ENCODE data around the gene DSTN. TPM values are rescaled to one million over a fixed set of nuclear protein-coding genes. Genes with fewer than 3 reads are reported as not detected.

Gene DSTN
- total RNA-seq, 4 donors from 2014 or later, result 280 to 589 (median 373) TPM

DNA sequence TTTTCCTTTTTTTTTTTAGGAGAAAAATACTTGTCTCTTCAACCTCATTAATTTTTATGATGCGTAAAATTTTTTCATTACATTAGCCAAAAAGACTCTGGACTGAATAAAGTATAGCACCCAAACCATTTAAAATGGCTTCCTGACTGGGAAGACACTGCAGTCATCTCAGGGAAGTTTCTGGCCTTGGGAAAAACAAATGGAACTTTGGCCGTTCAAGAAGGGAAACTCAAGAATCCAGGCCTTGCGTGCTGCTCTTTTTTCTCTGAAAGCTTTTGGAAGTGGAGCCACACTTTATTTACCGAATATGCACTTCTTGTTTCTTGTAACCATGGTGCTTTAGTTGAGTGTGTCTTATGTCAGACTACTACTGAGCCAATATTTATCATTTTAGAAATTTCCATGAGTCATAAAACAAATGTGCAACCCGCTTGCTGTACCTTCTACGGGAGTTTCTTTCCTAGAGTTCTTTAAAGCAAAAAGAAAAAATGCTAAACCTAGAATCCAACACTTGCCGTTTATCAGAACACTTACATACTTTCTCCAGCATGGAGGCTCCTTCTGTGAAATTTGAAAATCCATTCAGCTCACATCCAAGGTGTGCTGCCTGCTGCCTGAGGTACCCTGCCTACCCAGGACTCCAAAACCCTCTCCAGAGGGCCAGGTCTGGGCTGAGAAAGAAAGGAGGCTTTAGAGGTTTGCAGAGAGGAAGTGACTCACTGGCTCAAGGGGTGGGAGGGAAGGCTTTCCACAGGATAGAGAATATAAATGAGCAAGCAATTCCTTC is 11.5 kb upstream of the DSTN start:
- H3K27me3 ChIP-seq, result no peaks in the 10 kb centered on the region
- DNase-seq, result peak; percentile 35
- no peak overlapping the region for H3K4me3 ChIP-seq
- TF ChIP-seq, protein P1, sequence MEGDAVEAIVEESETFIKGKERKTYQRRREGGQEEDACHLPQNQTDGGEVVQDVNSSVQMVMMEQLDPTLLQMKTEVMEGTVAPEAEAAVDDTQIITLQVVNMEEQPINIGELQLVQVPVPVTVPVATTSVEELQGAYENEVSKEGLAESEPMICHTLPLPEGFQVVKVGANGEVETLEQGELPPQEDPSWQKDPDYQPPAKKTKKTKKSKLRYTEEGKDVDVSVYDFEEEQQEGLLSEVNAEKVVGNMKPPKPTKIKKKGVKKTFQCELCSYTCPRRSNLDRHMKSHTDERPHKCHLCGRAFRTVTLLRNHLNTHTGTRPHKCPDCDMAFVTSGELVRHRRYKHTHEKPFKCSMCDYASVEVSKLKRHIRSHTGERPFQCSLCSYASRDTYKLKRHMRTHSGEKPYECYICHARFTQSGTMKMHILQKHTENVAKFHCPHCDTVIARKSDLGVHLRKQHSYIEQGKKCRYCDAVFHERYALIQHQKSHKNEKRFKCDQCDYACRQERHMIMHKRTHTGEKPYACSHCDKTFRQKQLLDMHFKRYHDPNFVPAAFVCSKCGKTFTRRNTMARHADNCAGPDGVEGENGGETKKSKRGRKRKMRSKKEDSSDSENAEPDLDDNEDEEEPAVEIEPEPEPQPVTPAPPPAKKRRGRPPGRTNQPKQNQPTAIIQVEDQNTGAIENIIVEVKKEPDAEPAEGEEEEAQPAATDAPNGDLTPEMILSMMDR (IDR thresholded peaks at IDR 0.05), result no peak
- TF ChIP-seq EP300 (IDR thresholded peaks at IDR 0.05; ENCODE audit: low read depth) (peak; percentile 28), POLR2AphosphoS5 (IDR thresholded peaks at IDR 0.05) (peak; percentile 43 to 73 (median 61))
- 35 to 39% methylated on average over 6 to 7 of the region's 7 CpGs for WGBS, 2 donors (ENCODE audit: low coverage in 1 of 2)
- peaks cover 13 to 35% (median 27%) of the 10 kb centered on the region in 4 donors for H3K4me1 ChIP-seq
- H3K9me3 ChIP-seq, result no peaks in the 10 kb centered on the region
- intact Hi-C loops (cut with DNase I; ENCODE audit: low total_unique reads) (no loop called here), in situ Hi-C loops (cut with MboI; ENCODE audit: low pct_ligation_motif_present in 1 of 4, low pct_unique_long_range_greater_than_20kb in 1 of 4, low sequenced_read_pairs in 3 of 4) (no loop called here)
- no peaks in the 10 kb centered on the region for H3K36me3 ChIP-seq
- peak overlapping the region; percentile 85 to 98 (median 88) for H3K27ac ChIP-seq

DNA sequence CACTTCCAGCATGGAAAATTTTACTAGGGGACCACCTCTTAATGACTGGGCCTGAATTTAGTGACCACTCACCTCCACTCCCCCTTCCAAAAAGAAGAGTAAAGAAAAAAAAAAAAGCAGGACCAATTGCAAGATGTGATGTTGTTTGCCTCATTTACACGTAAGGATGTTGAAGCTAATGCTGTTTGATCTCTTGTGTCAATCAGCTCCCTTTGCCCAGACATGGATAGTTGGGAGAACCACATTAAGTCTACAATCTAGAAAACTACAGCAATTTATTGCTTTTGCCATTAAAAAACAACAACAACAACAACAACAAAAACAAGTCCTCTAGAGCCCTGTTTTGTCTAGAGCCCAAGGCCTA is 11.0 kb upstream of the DSTN start:
- WGBS, 2 donors (ENCODE audit: low coverage in 1 of 2), result 56 to 80% methylated on average over 1 of the region's 1 CpG
- Histone ChIP-seq H3K4me3 (no peak overlapping the region), H3K36me3 (no peaks in the 10 kb centered on the region), H3K9me3 (no peaks in the 10 kb centered on the region), H3K27me3 (no peaks in the 10 kb centered on the region), H3K27ac (peak overlapping the region; percentile 85 to 98 (median 88)), H3K4me1 (peaks cover 13 to 35% (median 27%) of the 10 kb centered on the region in 4 donors)
- in situ Hi-C loops (cut with MboI; ENCODE audit: low pct_ligation_motif_present in 1 of 4, low pct_unique_long_range_greater_than_20kb in 1 of 4, low sequenced_read_pairs in 3 of 4) (no loop called here), intact Hi-C loops (cut with DNase I; ENCODE audit: low total_unique reads) (no loop called here)
- DNase-seq, result no peak
- TF ChIP-seq POLR2AphosphoS5 (IDR thresholded peaks at IDR 0.05) (no peak), EP300 (IDR thresholded peaks at IDR 0.05; ENCODE audit: low read depth) (no peak), POLR2A (IDR thresholded peaks at IDR 0.05) (no peak)
- TF ChIP-seq, protein P1 (IDR thresholded peaks at IDR 0.05), result no peak

DNA sequence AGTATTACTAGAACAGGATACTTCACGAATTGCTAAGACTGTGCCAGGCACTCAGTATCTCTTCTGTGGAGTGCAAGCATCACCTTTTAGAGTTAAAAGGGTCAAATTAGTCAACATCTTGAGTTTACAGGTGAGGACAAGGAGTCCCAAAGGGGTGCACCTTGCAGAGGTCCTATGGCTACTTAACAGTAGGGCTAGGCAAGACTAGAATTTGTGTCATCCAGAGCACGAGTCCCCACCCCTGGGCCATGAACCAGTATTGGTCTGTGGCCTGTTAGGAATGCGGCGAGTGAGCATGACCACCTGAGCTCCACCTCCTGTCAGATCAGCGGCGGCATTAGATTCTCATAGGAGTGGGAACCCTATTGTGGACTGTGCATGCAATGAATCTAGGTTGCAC is 10.5 kb upstream of the DSTN start:
- intact Hi-C loops (cut with DNase I; ENCODE audit: low total_unique reads), result no loop called here
- H3K4me1 ChIP-seq, result peaks cover 13 to 35% (median 27%) of the 10 kb centered on the region in 4 donors
- 89 to 90% methylated on average over 2 to 6 of the region's 6 CpGs for WGBS, 2 donors (ENCODE audit: low coverage in 1 of 2)

DNA sequence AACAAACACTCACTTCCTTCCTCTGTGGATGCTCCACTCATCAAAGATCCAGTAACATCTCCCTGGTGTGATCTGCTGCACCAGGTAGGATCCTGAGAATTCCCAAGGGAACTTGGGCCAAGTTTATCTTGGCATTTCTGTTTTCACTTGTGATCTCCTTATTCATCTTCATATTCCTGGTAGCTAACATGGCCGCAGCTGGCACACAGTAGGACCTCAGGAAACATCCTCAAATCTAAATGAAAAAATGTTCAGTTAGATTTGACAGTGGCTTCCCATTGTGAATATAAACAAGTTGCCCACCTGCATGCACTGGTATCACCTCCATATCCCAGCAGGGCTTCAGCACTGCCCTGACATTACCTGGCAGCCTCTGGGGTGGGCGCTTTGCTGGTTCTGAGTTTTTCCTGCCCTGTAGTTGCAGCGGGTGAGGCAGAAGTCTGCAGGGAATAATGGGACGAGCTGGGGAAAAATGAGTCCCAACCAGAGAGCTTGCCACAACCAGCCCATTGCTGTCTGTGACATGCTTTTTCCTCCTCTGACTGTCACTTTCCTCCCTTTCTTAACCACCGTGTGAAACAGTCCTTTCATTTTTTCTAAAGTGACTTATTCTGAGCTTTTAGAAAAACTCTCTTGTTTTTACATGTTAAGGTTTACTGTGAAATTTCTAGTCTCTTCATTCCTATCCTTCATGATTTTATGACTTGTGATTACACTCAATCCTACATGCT is 9.4 kb upstream of the DSTN start:
- H3K9me3 ChIP-seq, result no peaks in the 10 kb centered on the region
- 66 to 73% methylated on average over 3 to 5 of the region's 5 CpGs for WGBS, 2 donors (ENCODE audit: low coverage in 1 of 2)
- intact Hi-C loops (cut with DNase I; ENCODE audit: low total_unique reads) (no loop called here), in situ Hi-C loops (cut with MboI; ENCODE audit: low pct_ligation_motif_present in 1 of 4, low pct_unique_long_range_greater_than_20kb in 1 of 4, low sequenced_read_pairs in 3 of 4) (no loop called here)
- H3K4me3 ChIP-seq, result no peak overlapping the region
- H3K27me3 ChIP-seq, result no peaks in the 10 kb centered on the region
- peaks cover 13 to 45% (median 34%) of the 10 kb centered on the region in 4 donors for H3K4me1 ChIP-seq
- H3K36me3 ChIP-seq, result no peaks in the 10 kb centered on the region
- H3K27ac ChIP-seq, result peak overlapping the region in 3 of 4 donors; percentile 85 to 98 (median 88)
- TF ChIP-seq EP300 (IDR thresholded peaks at IDR 0.05; ENCODE audit: low read depth) (no peak), POLR2AphosphoS5 (IDR thresholded peaks at IDR 0.05) (no peak), POLR2A (IDR thresholded peaks at IDR 0.05) (no peak)
- TF ChIP-seq, protein P1 (IDR thresholded peaks at IDR 0.05), result no peak
- no peak for DNase-seq

More for the DNA sequence above, 10.5 kb upstream of the DSTN start:
- DNase-seq, result no peak
- Histone ChIP-seq H3K27ac (peak overlapping the region; percentile 85 to 98 (median 88)), H3K9me3 (no peaks in the 10 kb centered on the region), H3K36me3 (no peaks in the 10 kb centered on the region), H3K27me3 (no peaks in the 10 kb centered on the region), H3K4me3 (no peak overlapping the region)
- in situ Hi-C loops (cut with MboI; ENCODE audit: low pct_ligation_motif_present in 1 of 4, low pct_unique_long_range_greater_than_20kb in 1 of 4, low sequenced_read_pairs in 3 of 4), result no loop called here
- TF ChIP-seq POLR2A (IDR thresholded peaks at IDR 0.05) (no peak), EP300 (IDR thresholded peaks at IDR 0.05; ENCODE audit: low read depth) (no peak), POLR2AphosphoS5 (IDR thresholded peaks at IDR 0.05) (no peak)
- TF ChIP-seq, protein P1 (IDR thresholded peaks at IDR 0.05), result no peak

Measured in transverse colon (tissue), 4 donors.